SK-N-SH treated with all-trans-retinoic acid at 6 μM for 48 hours (cell line): ENCODE data around the gene MGLL.

Experiments
- ATAC-seq: fragments of 200-7000 bp; cut with Tn5 transposase; 3 replicates; pipeline ENCODE4 v1.9.1; 2020; ENCODE audit warnings: mild to moderate bottlenecking, moderate library complexity
- BACH2 ChIP-seq: fragments of 250-450 bp; sonication (Bioruptor Pico); IDR thresholded peaks from 2 replicates; pipeline ENCODE4 v1.9.0; 2021; ENCODE audit warnings: mild to moderate bottlenecking, borderline replicate concordance
- ESRRG ChIP-seq: fragments of 250-450 bp; sonication (Bioruptor Pico); IDR thresholded peaks from 2 replicates; pipeline ENCODE4 v1.6.1; 2021; ENCODE audit warnings: mild to moderate bottlenecking
- ISL1 ChIP-seq: fragments of 250-450 bp; sonication (Bioruptor Pico); IDR thresholded peaks from 2 replicates; pipeline ENCODE4 v2.1.2; 2022; ENCODE audit warnings: mild to moderate bottlenecking, moderate library complexity
- POU6F1 ChIP-seq: fragments of 250-450 bp; sonication (Bioruptor Pico); IDR thresholded peaks from 2 replicates; pipeline ENCODE4 v1.8.0; 2021; ENCODE audit warnings: low read depth, mild to moderate bottlenecking, moderate library complexity, borderline replicate concordance
- PPARA ChIP-seq: fragments of 250-450 bp; sonication (Bioruptor Pico); IDR thresholded peaks from 2 replicates; pipeline ENCODE4 v1.5.0; 2020; ENCODE audit warnings: mild to moderate bottlenecking, borderline replicate concordance
- SNAI2 ChIP-seq: fragments of 250-450 bp; sonication (Bioruptor Pico); IDR thresholded peaks from 2 replicates; pipeline ENCODE4 v1.5.0; 2020; ENCODE audit warnings: mild to moderate bottlenecking, moderate library complexity
- TCF4 ChIP-seq: fragments of 250-450 bp; sonication (Bioruptor Pico); IDR thresholded peaks from 2 replicates; pipeline ENCODE4 v1.8.0; 2021; ENCODE audit warnings: mild to moderate bottlenecking, moderate library complexity, borderline replicate concordance
- TSHZ2 ChIP-seq: fragments of 250-450 bp; sonication (Bioruptor Pico); IDR thresholded peaks from 2 replicates; pipeline ENCODE4 v1.5.0; 2020; ENCODE audit warnings: mild to moderate bottlenecking, moderate library complexity
- ZFP3 ChIP-seq: fragments of 250-450 bp; sonication (Bioruptor Pico); IDR thresholded peaks from 2 replicates; pipeline ENCODE4 v1.5.0; 2020; ENCODE audit warnings: mild to moderate bottlenecking, moderate library complexity
- ZFP30 ChIP-seq: fragments of 450-650 bp; formaldehyde crosslinking; IDR thresholded peaks from 2 replicates; pipeline ENCODE4 v1.5.0; 2022; ENCODE audit warnings: mild to moderate bottlenecking, moderate library complexity
- ZNF565 ChIP-seq: fragments of 450-650 bp; formaldehyde crosslinking; conservative IDR thresholded peaks from 2 replicates; pipeline ENCODE4 v1.5.0; 2020; ENCODE audit warnings: low read depth, mild to moderate bottlenecking, moderate library complexity
- ZNF70 ChIP-seq: fragments of 450-650 bp; formaldehyde crosslinking; IDR thresholded peaks from 2 replicates; pipeline ENCODE4 v1.5.0; 2020; ENCODE audit warnings: mild to moderate bottlenecking, moderate library complexity
- ZNF8 ChIP-seq: fragments of 450-650 bp; formaldehyde crosslinking; IDR thresholded peaks from 2 replicates; pipeline ENCODE4 v1.5.0; 2020; ENCODE audit warnings: mild to moderate bottlenecking, moderate library complexity
- TF ChIP-seq, protein P1 (sequence below): fragments of 250-450 bp; sonication (Bioruptor Pico); IDR thresholded peaks from 2 replicates; pipeline ENCODE4 v1.5.1; 2021; ENCODE audit warnings: mild to moderate bottlenecking, moderate library complexity
- TF ChIP-seq, protein P2 (sequence below): fragments of 250-450 bp; sonication (Bioruptor Pico); IDR thresholded peaks from 2 replicates; pipeline ENCODE4 v1.5.1; 2020; ENCODE audit warnings: low read depth, mild to moderate bottlenecking, moderate library complexity
- TF ChIP-seq, protein P3 (sequence below): fragments of 250-450 bp; sonication (Bioruptor Pico); IDR thresholded peaks from 2 replicates; pipeline ENCODE4 v1.8.0; 2020; ENCODE audit warnings: mild to moderate bottlenecking, moderate library complexity, borderline replicate concordance

MGLL gene

DNA sequence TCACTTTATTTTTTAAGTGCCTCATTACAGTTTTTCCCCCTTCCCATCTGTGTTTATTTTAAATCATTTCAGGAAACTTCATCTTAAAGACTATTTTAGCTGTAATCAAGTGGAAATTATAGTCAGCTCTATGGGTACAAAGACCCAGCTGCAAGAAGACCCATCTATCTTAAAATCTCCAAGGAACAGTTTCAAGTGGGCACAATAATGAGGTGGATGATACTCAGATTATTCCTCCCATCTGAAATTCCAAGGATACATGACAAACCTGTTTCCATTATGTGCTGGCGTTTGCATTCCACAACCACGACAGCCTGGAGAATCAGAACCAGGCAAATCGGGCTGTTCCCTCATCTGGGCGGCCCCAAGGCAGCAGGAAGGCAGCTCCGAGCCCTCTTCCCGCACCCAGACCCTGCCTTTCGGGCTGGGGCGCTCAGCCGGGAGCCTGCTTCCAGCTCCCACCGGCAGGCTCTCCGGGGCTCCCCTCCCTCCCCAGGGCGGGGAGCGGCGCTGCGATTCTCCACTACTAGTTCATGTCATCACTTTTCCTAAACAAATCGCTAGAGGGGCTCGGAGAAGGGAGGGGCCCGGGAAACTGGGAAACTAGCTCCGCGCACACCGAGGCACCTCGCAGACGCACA is at the start of gene MGLL:
MGLL (minus strand) TSS at position 475 of the 641 bp plus-strand sequence; CDS start at position 278, 197 bp downstream.
- peak; percentile 61 for ATAC-seq
- no peak for TF ChIP-seq ZFP30 (CRISPR knock-in tag)
- TF ChIP-seq, protein P1, sequence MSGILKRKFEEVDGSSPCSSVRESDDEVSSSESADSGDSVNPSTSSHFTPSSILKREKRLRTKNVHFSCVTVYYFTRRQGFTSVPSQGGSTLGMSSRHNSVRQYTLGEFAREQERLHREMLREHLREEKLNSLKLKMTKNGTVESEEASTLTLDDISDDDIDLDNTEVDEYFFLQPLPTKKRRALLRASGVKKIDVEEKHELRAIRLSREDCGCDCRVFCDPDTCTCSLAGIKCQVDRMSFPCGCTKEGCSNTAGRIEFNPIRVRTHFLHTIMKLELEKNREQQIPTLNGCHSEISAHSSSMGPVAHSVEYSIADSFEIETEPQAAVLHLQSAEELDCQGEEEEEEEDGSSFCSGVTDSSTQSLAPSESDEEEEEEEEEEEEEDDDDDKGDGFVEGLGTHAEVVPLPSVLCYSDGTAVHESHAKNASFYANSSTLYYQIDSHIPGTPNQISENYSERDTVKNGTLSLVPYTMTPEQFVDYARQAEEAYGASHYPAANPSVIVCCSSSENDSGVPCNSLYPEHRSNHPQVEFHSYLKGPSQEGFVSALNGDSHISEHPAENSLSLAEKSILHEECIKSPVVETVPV (CRISPR knock-in tag), result no peak
- TF ChIP-seq ZNF565 (CRISPR knock-in tag), result no peak
- TF ChIP-seq ESRRG (CRISPR knock-in tag), result no peak
- TF ChIP-seq TSHZ2 (CRISPR knock-in tag), result no peak
- no peak for TF ChIP-seq ZNF8 (CRISPR knock-in tag)
- TF ChIP-seq, protein P2, sequence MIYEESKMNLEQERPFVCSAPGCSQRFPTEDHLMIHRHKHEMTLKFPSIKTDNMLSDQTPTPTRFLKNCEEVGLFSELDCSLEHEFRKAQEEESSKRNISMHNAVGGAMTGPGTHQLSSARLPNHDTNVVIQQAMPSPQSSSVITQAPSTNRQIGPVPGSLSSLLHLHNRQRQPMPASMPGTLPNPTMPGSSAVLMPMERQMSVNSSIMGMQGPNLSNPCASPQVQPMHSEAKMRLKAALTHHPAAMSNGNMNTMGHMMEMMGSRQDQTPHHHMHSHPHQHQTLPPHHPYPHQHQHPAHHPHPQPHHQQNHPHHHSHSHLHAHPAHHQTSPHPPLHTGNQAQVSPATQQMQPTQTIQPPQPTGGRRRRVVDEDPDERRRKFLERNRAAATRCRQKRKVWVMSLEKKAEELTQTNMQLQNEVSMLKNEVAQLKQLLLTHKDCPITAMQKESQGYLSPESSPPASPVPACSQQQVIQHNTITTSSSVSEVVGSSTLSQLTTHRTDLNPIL, result no peak
- TF ChIP-seq ZNF70 (CRISPR knock-in tag), result no peak
- TF ChIP-seq SNAI2 (CRISPR knock-in tag), result no peak
- TF ChIP-seq PPARA (CRISPR knock-in tag), result no peak

GRCh38 chr3:127870156-127870555 is 47.8 kb upstream of the MGLL start:
- ATAC-seq, result no peak
- no peak for TF ChIP-seq BACH2 (CRISPR knock-in tag)
- no peak for TF ChIP-seq POU6F1 (CRISPR knock-in tag)
- TF ChIP-seq SNAI2 (CRISPR knock-in tag), result no peak
- no peak for TF ChIP-seq ESRRG (CRISPR knock-in tag)
- TF ChIP-seq, all 23 proteins: peak for 0

- TF ChIP-seq TCF4 (CRISPR knock-in tag) (no peak), BACH2 (CRISPR knock-in tag) (no peak), ZNF565 (CRISPR knock-in tag) (no peak), ZFP3 (CRISPR knock-in tag) (no peak), PPARA (CRISPR knock-in tag) (no peak), ZFP30 (CRISPR knock-in tag) (no peak), TSHZ2 (CRISPR knock-in tag) (no peak), ISL1 (CRISPR knock-in tag) (no peak)
- TF ChIP-seq, protein P3, sequence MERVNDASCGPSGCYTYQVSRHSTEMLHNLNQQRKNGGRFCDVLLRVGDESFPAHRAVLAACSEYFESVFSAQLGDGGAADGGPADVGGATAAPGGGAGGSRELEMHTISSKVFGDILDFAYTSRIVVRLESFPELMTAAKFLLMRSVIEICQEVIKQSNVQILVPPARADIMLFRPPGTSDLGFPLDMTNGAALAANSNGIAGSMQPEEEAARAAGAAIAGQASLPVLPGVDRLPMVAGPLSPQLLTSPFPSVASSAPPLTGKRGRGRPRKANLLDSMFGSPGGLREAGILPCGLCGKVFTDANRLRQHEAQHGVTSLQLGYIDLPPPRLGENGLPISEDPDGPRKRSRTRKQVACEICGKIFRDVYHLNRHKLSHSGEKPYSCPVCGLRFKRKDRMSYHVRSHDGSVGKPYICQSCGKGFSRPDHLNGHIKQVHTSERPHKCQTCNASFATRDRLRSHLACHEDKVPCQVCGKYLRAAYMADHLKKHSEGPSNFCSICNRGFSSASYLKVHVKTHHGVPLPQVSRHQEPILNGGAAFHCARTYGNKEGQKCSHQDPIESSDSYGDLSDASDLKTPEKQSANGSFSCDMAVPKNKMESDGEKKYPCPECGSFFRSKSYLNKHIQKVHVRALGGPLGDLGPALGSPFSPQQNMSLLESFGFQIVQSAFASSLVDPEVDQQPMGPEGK (CRISPR knock-in tag), result no peak
- TF ChIP-seq, protein P1 (CRISPR knock-in tag), result no peak
- no peak for ATAC-seq
Observed at GRCh38 chr3:127867986-127868385, 45.7 kb upstream of the MGLL start.
